Right lobe of liver (tissue), 4 donors: ENCODE data around the gene RAB8B.

Experiments
- POLR2A ChIP-seq: fragments of 450-650 bp; IDR thresholded peaks from one replicate; pipeline ENCODE4 v1.6.1; 2017; ENCODE audit warnings: antibody characterized with exemption, mild to moderate bottlenecking
- TF ChIP-seq, protein P1 (sequence below), 4 donors: fragments of 200-600 bp in 3 of 4; fragments of 450-650 bp in 1 of 4; IDR thresholded peaks; one replicate each; pipeline versions ENCODE4 v1.5.1 to v1.8.0; 2016 to 2022; ENCODE audit warnings: antibody characterized with exemption in 4 of 4, mild to moderate bottlenecking in 2 of 4
- donor health status: DM: no; HTN: no; CAD: no.
- donor health status: DM: no; HTN: no; CAD: no.
- donor health status: DM: no; HTN: yes; CAD: no.

DNA sequence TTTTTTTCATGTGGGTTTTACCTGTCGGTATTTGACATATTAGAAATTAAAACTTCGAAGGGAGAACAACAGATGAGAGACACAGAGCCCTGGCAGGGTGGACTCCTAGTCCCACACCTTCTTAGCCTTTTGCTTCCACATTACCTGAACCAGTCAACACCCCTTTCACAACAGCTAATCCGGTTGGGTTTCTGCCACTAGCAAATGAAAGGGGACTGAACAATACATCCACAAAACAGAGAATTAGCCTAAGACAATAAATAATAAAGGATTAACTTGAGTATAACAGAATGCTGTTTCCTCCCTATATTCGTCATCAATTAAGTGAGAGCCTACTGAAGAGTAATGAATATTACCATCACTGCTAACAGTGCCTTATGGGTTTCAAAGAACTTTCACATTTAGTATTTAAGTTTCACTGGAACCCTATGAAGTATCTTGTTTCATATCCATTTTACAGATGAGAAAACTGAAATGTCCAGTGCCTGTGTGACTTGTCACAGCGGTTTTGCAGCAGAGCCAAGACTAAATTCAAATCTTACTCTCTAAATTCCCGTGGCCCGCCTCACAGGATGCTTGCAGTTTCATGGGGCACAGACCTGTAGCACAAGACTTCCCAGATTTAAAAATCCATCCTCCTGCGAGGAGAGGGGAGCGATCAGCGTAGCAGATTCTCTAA is 1.0 kb upstream of the RAB8B start:
- TF ChIP-seq, protein P1, sequence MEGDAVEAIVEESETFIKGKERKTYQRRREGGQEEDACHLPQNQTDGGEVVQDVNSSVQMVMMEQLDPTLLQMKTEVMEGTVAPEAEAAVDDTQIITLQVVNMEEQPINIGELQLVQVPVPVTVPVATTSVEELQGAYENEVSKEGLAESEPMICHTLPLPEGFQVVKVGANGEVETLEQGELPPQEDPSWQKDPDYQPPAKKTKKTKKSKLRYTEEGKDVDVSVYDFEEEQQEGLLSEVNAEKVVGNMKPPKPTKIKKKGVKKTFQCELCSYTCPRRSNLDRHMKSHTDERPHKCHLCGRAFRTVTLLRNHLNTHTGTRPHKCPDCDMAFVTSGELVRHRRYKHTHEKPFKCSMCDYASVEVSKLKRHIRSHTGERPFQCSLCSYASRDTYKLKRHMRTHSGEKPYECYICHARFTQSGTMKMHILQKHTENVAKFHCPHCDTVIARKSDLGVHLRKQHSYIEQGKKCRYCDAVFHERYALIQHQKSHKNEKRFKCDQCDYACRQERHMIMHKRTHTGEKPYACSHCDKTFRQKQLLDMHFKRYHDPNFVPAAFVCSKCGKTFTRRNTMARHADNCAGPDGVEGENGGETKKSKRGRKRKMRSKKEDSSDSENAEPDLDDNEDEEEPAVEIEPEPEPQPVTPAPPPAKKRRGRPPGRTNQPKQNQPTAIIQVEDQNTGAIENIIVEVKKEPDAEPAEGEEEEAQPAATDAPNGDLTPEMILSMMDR (IDR thresholded peaks at IDR 0.05) = no peak
- no peak for TF ChIP-seq POLR2A
